GM21737 (cell line): ENCODE results near the gene PHLPP1.
A peak's percentile ranks its signal among the peaks of the same experiment; 100 is the strongest.
"Not testable (repeated sequence)": the region's sequence is repeated elsewhere in the genome, so short reads cannot be mapped to it uniquely, and the experiment has no call there.

Source experiments
- ATAC-seq: cut with Tn5 transposase; IDR thresholded peaks from one replicate; pipeline ENCODE4 v1.9.1; 2021; ENCODE audit warnings: mild to moderate bottlenecking, moderate library complexity; ENCODE audit not compliant: unreplicated experiment

PHLPP1 gene

DNA sequence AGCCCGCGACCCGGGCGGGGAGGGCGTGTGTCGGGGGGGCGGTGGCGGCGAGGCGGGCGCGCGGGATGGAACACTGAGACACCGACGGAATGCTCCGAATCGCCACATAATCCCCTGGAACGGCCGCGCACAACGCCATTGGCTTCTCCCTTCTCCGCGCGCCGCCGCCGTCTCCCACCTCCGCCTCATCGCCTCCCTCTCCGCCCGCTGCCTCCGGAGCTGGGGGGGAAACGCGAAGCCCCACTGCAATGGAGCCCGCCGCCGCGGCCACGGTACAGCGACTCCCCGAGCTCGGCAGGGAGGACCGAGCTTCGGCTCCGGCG, at the start of gene PHLPP1:
PHLPP1 (plus strand) TSS at position 106 of the 323 bp plus-strand sequence; CDS start at position 249, 143 bp downstream.
- peak; percentile 10 for ATAC-seq

DNA sequence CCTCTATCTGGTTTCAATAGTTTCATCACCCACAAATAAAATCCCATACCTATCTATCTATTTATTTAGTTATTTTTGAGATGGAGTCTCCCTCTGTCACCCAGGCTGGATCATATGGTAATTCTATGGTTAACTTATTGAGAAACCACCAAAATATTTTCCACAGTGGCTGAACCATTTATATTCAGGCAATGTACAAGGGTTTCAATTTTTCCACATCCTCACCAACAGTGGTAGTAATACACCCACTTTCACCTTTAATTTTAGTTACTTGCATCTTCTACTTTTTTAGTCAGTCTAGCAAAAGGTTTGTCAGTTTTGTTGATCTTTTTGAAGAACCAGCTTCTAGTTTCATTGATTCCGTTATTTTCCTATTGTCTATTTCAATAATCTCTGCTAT, 46.1 kb upstream of the PHLPP1 start:
- ATAC-seq: no peak

DNA sequence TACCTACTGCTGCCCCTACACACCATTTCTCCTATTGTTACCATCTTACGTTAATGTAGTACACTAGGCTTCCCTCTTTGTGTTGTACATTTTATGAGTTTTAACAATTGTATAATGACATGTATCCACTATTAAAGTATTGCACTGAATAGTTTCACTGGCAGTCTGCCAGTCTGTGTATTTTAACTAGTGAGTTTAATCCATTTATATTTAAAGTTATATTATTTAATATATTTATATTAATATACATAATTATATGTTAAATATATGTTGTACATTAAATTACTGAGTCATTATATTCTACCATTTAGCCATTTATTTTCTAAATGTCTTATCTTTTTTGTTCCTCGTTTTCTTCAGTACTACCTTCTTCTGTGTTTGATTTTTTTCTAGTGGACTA, 44.8 kb upstream of the PHLPP1 start:
- no peak for ATAC-seq

DNA sequence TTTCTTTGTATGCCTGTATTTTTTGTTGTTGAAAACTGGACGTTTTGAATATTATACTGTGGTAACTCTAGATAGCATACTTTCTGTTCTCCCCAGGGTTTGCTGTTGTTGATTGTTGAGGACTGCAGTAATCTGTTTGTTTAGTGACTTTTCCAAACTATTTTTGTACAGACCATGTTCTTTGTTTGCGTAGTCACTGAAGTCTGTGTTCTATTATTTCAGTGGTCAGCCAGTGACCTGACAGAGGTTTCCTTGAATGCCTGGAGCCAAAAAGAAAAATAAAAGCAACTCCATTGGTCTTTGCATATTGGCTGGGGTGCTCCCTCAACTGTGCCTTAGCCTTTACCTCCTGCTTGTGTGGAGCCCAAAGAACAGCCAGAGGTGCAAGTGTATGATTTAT, 42.7 kb upstream of the PHLPP1 start:
- no peak for ATAC-seq

DNA sequence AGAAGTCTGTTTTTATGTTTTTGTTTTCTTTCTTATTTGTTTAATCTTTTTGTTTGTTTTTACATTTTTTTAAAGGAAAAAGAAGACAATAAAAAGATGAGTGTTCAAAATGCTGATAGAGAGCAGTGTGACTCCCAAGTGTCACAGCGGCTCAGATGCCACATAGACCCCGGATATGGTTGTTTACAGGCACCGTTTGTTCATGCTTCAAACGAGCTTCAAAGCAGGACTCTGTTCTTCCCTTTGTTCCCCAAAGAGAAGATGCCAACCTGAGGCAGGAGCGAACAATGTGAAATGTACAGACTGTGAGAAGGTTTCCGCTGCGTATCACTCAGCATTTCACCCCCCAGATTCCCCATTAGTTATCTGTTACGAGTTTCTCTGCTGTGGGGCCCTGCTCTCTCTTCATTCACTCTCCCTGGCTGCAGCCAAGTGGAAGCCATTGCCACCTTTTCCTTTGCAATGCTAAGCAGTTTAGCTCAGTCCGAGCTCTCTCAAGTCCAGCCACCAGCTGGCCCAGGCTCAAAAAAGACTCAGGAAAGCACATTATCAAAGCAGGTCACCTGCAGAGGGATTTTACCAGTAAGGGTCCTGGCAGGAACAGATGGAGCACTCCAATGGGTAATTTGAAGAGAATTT, 36.4 kb upstream of the PHLPP1 start:
- ATAC-seq: no peak

DNA sequence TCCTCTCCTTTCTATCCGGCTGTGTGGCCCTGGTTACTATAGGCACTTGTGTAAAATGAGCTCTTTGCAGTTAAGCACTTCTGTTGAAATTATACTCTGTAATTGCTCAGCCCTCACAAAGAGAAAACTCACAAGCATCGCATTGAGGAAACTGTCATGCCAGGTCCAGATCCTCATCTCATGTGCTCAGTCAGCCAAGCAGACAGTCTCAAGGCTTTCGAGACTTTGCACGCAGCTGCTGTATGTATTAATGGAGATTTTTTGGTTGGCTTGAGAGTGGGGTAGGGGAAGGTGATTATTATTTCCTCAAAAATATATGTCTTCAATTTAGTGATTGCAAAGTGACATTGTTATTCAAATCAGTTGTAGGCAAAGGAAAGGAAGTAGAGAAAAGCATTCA, 33.0 kb upstream of the PHLPP1 start:
- ATAC-seq: no peak

DNA sequence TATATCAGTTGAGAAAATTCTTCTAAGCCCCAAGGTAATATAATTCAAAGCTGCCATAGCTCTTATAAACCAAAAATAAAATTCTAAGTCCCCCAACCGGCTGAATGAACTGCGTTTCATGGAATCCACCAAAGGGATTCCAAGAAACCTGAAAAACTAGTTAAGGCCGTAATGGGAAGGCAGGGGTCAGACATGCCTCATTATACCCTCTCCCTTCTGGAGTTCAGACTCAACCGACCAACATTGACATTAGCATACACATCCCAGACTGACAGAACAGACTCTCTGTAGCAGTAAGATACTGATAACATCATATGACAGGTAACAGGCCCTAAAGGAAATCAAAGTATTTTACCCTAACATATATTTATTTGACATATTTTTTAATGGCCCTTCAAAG, 31.4 kb upstream of the PHLPP1 start:
- ATAC-seq: no peak

DNA sequence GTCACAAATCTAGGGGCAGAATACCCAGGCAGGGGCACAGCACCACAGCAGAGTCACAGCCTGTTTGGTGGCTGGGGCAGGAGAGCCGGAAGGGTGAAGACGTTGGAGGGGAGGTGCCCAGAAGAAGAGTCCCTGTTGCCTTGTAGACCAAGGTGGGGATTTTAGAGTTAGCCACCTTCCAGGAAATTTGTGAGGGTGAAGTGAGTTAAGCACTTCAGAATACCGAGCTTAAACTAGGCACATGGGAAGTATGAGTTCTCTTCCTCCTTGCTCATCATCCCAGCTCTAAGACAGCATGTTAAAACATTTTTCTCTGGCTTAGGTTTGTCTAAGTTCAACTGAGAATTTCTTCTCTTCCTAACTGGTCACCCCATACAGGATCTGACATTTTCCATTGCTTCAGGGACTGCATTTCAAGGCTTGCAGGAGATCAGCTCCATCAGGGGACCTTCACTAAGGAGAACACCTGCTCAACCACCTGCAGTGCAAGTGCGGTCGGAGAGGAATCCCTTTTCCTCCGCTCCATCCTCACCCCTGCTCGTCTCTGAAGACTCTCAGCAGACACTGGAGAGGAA, 26.5 kb upstream of the PHLPP1 start:
- no peak for ATAC-seq

DNA sequence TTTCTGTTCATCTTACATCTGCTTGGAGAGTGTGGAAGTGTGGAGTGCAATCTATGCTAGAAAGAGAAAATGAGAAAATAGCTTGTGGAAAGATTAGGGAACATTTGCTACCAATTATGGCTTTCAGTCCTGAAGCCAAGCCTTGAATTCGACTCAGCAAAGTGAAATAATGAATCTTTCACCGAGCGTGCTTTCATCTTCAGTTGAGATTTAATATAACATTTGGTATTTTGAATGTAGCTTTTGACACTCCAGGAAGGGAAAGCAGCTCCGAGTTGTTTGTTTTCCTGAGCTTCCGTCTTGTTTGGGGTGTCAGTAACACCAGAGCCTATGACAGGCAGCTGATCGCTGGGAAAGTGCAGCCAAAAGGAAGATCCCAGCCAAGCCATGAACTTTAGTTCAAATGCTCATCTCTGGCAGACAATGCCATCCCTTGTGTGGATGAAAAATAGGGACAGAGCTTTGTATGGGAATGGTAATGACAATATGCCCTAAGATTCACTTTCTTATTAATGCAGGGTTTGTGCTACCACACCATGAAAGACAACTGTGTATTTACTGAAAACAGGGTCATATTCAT, 25.0 kb upstream of the PHLPP1 start:
- ATAC-seq: no peak

DNA sequence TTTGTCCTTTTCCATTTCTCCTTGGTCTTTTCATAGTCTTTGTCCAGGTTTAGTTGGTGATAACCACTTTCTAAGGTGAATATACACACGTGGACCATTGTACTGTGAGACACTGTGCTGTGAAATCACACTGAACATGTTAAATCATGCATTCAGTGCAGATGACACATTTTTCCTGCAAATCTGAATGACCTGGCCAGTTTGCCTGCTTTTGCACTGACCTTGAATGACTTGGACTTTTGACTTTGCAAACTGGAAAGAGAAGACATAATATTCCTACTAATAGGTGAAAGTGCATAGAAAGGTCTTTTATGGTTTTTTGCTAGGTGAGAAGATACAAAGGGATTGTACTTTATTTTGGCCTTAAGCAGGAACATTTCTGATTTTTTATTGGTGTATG, 21.7 kb upstream of the PHLPP1 start:
- no peak for ATAC-seq

DNA sequence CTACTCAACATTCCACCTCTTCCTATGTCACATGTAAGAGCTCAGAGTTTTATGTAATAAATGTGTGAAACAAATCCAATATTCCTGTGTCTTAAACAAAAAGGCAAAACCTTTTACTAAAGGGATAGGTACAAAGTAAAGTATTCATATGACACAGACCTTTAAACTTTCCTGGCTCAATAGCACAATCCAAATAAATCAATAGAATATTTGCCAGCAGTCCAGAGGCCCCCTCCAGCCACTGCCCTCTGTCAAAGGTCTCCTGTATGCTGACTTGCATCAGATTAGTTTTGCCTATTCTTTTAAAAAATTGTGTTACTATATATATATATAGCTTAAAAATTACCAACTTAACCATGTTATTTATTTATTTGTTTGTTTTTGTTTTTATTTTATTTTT, 17.7 kb upstream of the PHLPP1 start:
- no peak for ATAC-seq

DNA sequence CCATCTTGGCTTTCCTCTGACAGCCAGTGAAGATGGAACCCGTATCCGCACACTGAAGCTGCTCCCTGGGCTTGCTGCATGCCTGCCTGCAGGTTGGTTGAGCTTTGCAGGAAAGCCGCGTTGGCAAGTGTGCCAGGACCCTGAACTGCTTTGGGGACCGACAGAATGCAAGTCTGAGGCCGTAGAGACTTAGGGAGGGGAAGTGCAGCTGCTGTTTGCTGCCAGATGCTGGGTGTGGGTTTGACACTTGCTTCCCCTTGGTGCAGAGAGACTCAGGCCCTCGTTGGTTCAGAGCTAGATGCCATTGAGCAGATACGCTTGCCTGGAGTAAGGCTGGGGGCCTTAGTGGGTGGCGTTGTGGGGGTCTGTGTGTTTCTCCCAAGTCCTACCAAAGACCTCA, 13.1 kb upstream of the PHLPP1 start:
- no peak for ATAC-seq

DNA sequence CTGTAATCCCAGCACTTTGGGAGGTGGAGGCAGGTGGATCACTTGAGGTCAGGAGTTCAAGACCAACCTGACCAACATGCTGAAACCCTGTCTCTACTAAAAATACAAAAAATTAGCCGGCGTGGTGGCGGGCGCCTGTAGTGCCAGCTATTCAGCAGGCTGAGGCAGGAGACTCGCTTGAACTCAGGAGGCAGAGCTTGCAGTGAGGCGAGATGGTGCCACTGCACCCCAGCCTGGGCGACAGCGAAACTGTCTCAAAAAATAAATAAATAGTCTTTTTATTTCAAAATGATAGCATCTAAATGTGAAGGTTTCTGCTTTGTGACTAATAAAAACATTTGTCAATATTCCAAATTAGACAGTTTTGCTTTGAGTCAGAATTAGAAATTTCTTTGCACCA, 8.5 kb upstream of the PHLPP1 start:
- not testable (repeated sequence) for ATAC-seq

DNA sequence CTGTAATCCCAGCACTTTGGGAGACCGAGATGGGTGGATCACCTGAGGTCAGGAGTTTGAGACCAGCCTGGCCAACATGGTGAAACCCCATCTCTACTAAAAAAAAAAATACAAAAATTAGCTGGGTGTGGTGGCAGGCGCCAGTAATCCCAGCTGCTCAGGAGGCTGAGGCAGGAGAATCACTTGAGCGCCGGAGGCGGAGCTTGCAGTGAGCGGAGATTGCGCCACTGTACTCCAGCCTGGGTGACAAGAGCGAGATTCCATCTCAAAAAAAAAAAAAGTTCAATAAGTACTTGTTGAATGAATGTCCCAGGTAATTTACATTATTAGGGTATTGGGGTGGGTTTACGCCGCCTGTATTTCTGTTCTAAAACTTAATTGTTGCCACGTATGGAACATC, 5.4 kb upstream of the PHLPP1 start:
- not testable (repeated sequence) for ATAC-seq

DNA sequence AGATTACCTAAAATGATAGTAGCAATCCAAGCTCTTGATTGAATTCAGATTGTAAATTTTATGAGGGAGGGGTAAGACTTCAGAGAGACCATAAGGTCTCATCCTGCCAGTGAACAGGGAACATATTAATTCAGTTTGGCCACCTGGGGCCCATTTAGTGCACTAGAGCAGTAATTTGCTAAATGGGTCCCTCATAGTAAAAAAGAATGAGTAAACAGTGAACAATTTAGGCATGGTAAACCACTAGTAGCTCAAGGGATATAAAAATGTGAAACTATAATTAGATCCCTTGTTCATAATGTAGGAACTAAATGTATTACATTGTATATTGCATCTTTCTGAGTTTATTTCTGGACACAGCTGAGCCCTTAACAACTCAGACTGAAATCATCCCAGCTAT, 4.9 kb upstream of the PHLPP1 start:
- no peak for ATAC-seq

DNA sequence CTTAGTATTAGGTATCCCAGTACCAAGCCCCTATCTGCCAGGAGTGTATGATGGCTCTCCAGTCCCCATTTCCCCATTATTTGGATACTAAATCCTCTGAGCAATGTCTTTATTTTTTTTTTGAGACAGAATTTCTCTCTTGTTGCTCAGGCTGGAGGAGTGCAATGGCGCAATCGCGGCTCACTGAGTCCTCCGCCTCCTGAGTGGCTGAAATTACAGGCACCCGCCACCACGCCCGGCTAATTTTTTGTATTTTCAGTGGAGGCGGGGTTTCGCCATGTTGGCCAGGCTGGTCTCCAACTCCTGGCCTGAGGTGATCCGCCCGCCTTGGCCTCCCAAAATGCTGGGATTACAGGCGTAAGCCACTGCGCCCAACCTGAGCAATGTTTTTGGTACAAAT, 3.6 kb upstream of the PHLPP1 start:
- ATAC-seq: no peak

DNA sequence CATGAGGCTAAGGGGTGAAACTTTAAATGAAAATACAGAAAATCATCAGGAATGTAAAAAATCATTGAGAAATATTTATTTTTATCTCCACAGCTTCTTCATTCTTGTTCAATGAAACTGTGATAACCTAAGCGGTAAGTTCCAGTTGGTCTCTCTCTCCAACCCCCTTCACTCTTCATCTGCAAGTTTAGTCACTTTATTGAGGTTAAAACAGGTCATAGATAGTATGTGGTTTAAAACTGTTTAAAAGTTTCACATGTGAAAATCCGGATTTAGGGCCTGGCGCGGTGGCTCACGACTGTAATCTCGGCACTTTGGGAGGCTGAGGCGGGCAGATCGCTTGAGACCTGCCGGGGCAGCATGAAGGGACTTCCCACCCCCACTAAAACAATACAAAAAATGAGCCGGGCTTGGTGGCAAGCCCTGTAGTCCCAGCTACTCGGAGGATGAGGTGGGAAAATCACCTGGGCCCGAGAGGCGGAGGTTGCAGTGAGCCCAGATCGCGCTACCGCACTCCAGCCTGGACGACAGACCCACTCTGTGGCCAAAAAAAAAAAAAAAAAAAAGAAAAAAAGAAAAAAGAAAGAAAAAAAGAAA, 1.6 kb upstream of the PHLPP1 start:
- ATAC-seq: no peak

DNA sequence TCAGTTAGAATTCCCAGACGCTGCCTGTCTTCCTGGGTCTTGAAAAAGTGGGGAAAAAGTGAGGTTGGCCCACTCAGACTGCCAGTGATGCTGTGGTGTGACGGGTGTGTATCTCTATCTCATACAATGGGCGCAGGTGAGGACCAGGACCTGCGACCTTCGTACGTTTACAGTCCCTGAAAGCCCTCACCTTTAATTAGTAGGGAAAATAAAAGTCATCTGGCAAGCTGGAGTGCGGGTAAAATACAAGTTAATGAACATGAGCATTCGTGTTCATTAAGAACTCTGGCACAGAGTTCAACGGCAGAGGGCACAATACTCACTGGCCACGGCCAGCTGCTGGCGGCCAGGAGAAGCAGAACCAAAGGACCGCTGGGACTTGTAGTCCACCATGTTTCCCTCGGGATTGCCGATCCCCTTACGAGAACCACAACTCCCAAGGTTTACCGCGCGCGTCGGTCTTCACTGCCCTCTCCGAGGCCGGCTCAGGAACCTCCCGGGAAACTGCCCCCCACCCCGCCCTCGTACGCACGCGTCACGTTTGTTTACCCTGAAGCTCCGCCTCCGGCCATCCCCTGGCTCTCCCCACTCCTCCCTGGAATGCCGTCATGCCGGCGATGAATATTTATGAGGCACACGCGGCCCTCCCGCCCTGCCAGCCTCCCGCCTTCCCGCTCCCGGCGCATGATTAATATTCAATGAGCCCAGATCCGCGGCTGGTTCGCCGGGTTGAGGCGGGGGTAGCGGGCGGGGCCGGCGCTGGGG, 488 bp upstream of the PHLPP1 start:
- peak; percentile 63 for ATAC-seq

DNA sequence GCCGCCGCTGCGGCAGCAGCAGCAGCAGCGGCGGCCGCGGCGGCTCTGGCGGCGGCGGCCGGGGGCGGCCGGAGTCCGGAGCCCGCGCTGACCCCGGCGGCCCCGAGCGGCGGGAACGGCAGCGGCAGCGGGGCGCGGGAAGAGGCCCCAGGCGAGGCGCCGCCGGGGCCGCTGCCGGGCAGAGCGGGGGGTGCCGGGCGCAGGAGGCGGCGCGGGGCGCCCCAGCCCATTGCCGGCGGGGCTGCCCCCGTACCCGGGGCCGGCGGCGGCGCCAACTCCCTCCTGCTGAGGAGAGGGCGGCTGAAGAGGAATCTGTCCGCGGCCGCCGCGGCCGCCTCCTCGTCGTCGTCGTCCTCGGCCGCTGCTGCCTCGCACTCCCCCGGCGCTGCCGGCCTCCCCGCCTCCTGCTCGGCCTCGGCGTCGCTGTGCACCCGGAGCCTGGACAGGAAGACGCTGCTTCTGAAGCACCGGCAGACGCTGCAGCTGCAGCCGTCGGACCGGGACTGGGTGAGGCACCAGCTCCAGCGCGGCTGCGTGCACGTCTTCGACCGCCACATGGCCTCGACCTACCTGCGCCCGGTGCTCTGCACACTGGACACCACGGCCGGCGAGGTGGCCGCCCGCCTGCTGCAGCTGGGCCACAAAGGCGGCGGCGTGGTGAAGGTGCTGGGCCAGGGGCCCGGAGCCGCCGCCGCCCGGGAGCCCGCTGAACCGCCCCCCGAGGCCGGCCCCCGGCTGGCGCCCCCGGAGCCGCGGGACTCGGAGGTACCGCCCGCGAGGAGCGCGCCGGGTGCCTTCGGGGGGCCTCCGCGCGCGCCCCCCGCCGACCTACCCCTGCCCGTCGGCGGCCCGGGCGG, 646 bp downstream of the PHLPP1 start:
- ATAC-seq: peak; percentile 30

DNA sequence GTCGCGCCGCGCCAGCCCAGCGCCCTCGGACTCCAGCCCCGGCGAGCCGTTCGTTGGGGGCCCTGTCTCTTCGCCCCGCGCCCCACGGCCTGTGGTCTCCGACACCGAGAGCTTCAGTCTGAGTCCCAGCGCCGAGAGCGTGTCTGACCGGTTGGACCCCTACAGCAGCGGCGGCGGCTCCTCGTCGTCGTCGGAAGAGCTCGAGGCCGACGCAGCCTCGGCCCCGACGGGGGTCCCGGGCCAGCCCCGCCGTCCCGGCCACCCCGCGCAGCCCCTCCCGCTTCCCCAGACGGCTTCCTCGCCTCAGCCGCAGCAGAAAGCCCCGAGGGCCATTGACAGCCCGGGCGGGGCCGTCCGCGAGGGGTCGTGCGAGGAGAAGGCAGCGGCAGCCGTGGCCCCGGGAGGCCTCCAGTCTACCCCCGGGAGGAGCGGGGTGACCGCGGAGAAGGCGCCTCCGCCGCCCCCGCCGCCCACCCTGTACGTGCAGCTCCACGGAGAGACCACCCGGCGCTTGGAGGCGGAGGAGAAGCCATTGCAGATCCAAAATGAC, 1.4 kb downstream of the PHLPP1 start:
- peak; percentile 28 for ATAC-seq
